HG02642 (cell line): ENCODE data around the gene ST3GAL3.
"Not testable (repeated sequence)": the region's sequence is repeated elsewhere in the genome, so short reads cannot be mapped to it uniquely, and the experiment has no call there.

ENCODE experiments used
- ATAC-seq: cut with Tn5 transposase; IDR thresholded peaks from one replicate; pipeline ENCODE4 v1.9.1; 2021; ENCODE audit warnings: mild to moderate bottlenecking; ENCODE audit not compliant: unreplicated experiment, poor library complexity

Gene ST3GAL3

GRCh38 chr1:43693371-43693770 is 14.0 kb upstream of the ST3GAL3 start:
- no peak for ATAC-seq

- ATAC-seq = no peak
These were observed 8.1 kb upstream of the ST3GAL3 start for GRCh38 chr1:43699281-43699680.

- no peak for ATAC-seq
These were observed 3.5 kb upstream of the ST3GAL3 start for GRCh38 chr1:43703836-43704235.

- no peak for ATAC-seq
These were observed 2.5 kb upstream of the ST3GAL3 start for GRCh38 chr1:43704838-43705237.

- ATAC-seq = no peak
These were observed 2.0 kb upstream of the ST3GAL3 start for GRCh38 chr1:43705334-43705733.

- no peak for ATAC-seq
These were observed 1.2 kb upstream of the ST3GAL3 start for GRCh38 chr1:43705982-43706597.

- no peak for ATAC-seq
These were observed 642 bp upstream of the ST3GAL3 start for GRCh38 chr1:43706598-43707189.

- no peak for ATAC-seq
These were observed 670 bp downstream of the ST3GAL3 start for GRCh38 chr1:43708002-43708410.

GRCh38 chr1:43711049-43711448 is 3.7 kb downstream of the ST3GAL3 start:
- no peak for ATAC-seq

GRCh38 chr1:43711524-43712386 is 4.4 kb downstream of the ST3GAL3 start:
- no peak for ATAC-seq

GRCh38 chr1:43716559-43717281 is 9.4 kb downstream of the ST3GAL3 start:
- no peak for ATAC-seq

GRCh38 chr1:43719063-43719462 is 11.7 kb downstream of the ST3GAL3 start:
- ATAC-seq = no peak

- not testable (repeated sequence) for ATAC-seq
These were observed 12.5 kb downstream of the ST3GAL3 start for GRCh38 chr1:43719670-43720419.

GRCh38 chr1:43722810-43723209 is 15.5 kb downstream of the ST3GAL3 start:
- ATAC-seq = no peak

- ATAC-seq = no peak
These were observed 22.6 kb downstream of the ST3GAL3 start for GRCh38 chr1:43729816-43730463.

GRCh38 chr1:43731867-43732531 is 24.7 kb downstream of the ST3GAL3 start:
- no peak for ATAC-seq

- no peak for ATAC-seq
These were observed 29.5 kb downstream of the ST3GAL3 start for GRCh38 chr1:43736819-43737218.

GRCh38 chr1:43742026-43742425 is 34.7 kb downstream of the ST3GAL3 start:
- ATAC-seq = no peak

GRCh38 chr1:43743206-43743605 is 35.9 kb downstream of the ST3GAL3 start:
- ATAC-seq = no peak
